Measurements from ENCODE around the gene DCST1. TPM values are rescaled to one million over a fixed set of nuclear protein-coding genes. Genes with fewer than 3 reads are reported as not detected.

Gene DCST1
- total RNA-seq, 1 experiment from 2014 or later, result 0.32 TPM

- TF ChIP-seq, protein P1, sequence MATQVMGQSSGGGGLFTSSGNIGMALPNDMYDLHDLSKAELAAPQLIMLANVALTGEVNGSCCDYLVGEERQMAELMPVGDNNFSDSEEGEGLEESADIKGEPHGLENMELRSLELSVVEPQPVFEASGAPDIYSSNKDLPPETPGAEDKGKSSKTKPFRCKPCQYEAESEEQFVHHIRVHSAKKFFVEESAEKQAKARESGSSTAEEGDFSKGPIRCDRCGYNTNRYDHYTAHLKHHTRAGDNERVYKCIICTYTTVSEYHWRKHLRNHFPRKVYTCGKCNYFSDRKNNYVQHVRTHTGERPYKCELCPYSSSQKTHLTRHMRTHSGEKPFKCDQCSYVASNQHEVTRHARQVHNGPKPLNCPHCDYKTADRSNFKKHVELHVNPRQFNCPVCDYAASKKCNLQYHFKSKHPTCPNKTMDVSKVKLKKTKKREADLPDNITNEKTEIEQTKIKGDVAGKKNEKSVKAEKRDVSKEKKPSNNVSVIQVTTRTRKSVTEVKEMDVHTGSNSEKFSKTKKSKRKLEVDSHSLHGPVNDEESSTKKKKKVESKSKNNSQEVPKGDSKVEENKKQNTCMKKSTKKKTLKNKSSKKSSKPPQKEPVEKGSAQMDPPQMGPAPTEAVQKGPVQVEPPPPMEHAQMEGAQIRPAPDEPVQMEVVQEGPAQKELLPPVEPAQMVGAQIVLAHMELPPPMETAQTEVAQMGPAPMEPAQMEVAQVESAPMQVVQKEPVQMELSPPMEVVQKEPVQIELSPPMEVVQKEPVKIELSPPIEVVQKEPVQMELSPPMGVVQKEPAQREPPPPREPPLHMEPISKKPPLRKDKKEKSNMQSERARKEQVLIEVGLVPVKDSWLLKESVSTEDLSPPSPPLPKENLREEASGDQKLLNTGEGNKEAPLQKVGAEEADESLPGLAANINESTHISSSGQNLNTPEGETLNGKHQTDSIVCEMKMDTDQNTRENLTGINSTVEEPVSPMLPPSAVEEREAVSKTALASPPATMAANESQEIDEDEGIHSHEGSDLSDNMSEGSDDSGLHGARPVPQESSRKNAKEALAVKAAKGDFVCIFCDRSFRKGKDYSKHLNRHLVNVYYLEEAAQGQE (IDR thresholded peaks at IDR 0.05; ENCODE audit: low read depth), result no peak
- TF ChIP-seq FOSL1 (IDR thresholded peaks at IDR 0.05; ENCODE audit: low read depth) (no peak), RAD21 (IDR thresholded peaks at IDR 0.05; ENCODE audit: low read depth) (no peak), POLR2A (IDR thresholded peaks at IDR 0.05; ENCODE audit: borderline replicate concordance, extremely low read depth, insufficient read depth, insufficient read length) (no peak), ZBTB33 (IDR thresholded peaks at IDR 0.05; ENCODE audit: extremely low read depth, insufficient replicate concordance, low read length) (no peak)
Measured at GRCh38 chr1:155004352-155005075, 29.1 kb upstream of the DCST1 start (continued).
